ENCODE results near the gene KCTD10. TPM values are rescaled to one million over a fixed set of nuclear protein-coding genes. Genes with fewer than 3 reads are reported as not detected.

Gene KCTD10
- total and polyA plus RNA-seq, 2 of the 13 experiments (the other 11 are each of a cell fraction or from before 2014, with no cell fraction given), result 6.9 to 25.4 TPM

GRCh38 chr12:109477185-109477962 lies at the start of gene KCTD10, which contains the start of gene UBE3B (continued):
- TF ChIP-seq ZBTB33 (CRISPR knock-in tag; IDR thresholded peaks at IDR 0.05) (0 out of 2 replicates have a peak, but pooled peaks have one; percentile 13), ARNT2 (CRISPR knock-in tag; IDR thresholded peaks at IDR 0.05; ENCODE audit: low read depth) (peak; percentile 64; the same call in 1 of the 2 replicates), HMG20A (CRISPR knock-in tag; IDR thresholded peaks at IDR 0.05; ENCODE audit: borderline replicate concordance) (no peak), ZFX (CRISPR knock-in tag; IDR thresholded peaks at IDR 0.05; ENCODE audit: low read depth) (peak; percentile 53), ZBTB10 (CRISPR knock-in tag; IDR thresholded peaks at IDR 0.05; ENCODE audit: borderline replicate concordance) (0 out of 2 replicates have a peak, but pooled peaks have one; percentile 28), ZNF562 (CRISPR knock-in tag; IDR thresholded peaks at IDR 0.05; ENCODE audit: borderline replicate concordance) (no peak), ETS1 (CRISPR knock-in tag; IDR thresholded peaks at IDR 0.05) (no peak), ELF4 (CRISPR knock-in tag; IDR thresholded peaks at IDR 0.05; ENCODE audit: borderline replicate concordance) (peak; percentile 82; the same call in 1 of the 2 replicates), RARA (CRISPR knock-in tag; IDR thresholded peaks at IDR 0.05) (peak; percentile 1; the same call in 1 of the 2 replicates), KDM5B (CRISPR knock-in tag; IDR thresholded peaks at IDR 0.05; ENCODE audit: borderline replicate concordance) (peak; percentile 76), AGO2 (optimal IDR thresholded peaks at IDR 0.05; ENCODE audit: low read depth, low read length) (peak; percentile 72), RBFOX2 (IDR thresholded peaks at IDR 0.05; ENCODE audit: low read depth, low read length) (peak; percentile 78), REL (CRISPR knock-in tag; conservative IDR thresholded peaks at IDR 0.05) (no peak; the same call in 1 of the 2 replicates), ZNF564 (CRISPR knock-in tag; IDR thresholded peaks at IDR 0.05) (0 out of 2 replicates have a peak, but pooled peaks have one; percentile 31)
- TF ChIP-seq, protein P1, sequence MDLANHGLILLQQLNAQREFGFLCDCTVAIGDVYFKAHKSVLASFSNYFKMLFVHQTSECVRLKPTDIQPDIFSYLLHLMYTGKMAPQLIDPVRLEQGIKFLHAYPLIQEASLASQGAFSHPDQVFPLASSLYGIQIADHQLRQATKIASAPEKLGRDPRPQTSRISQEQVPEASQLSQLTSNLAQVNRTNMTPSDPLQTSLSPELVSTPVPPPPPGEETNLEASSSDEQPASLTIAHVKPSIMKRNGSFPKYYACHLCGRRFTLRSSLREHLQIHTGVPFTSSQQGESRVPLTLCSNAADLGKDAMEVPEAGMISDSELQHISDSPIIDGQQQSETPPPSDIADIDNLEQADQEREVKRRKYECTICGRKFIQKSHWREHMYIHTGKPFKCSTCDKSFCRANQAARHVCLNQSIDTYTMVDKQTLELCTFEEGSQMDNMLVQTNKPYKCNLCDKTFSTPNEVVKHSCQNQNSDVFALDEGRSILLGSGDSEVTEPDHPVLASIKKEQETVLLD (CRISPR knock-in tag; IDR thresholded peaks at IDR 0.05; ENCODE audit: low read depth), result no peak; the same call in none of the 2 replicates
- TF ChIP-seq, protein P2, sequence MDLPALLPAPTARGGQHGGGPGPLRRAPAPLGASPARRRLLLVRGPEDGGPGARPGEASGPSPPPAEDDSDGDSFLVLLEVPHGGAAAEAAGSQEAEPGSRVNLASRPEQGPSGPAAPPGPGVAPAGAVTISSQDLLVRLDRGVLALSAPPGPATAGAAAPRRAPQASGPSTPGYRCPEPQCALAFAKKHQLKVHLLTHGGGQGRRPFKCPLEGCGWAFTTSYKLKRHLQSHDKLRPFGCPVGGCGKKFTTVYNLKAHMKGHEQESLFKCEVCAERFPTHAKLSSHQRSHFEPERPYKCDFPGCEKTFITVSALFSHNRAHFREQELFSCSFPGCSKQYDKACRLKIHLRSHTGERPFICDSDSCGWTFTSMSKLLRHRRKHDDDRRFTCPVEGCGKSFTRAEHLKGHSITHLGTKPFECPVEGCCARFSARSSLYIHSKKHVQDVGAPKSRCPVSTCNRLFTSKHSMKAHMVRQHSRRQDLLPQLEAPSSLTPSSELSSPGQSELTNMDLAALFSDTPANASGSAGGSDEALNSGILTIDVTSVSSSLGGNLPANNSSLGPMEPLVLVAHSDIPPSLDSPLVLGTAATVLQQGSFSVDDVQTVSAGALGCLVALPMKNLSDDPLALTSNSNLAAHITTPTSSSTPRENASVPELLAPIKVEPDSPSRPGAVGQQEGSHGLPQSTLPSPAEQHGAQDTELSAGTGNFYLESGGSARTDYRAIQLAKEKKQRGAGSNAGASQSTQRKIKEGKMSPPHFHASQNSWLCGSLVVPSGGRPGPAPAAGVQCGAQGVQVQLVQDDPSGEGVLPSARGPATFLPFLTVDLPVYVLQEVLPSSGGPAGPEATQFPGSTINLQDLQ (CRISPR knock-in tag; IDR thresholded peaks at IDR 0.05), result 0 out of 2 replicates have a peak, but pooled peaks have one; percentile 8
- TF ChIP-seq, protein P3, sequence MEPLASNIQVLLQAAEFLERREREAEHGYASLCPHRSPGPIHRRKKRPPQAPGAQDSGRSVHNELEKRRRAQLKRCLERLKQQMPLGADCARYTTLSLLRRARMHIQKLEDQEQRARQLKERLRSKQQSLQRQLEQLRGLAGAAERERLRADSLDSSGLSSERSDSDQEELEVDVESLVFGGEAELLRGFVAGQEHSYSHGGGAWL (CRISPR knock-in tag; IDR thresholded peaks at IDR 0.05), result peak; percentile 60; the same call in 1 of the 2 replicates

All from HepG2 (cell line).